Fibroblast of villous mesenchyme (primary cell): ENCODE data around the gene ISCA1. TPM values are rescaled to one million over a fixed set of nuclear protein-coding genes. Genes with fewer than 3 reads are reported as not detected.

Source experiments
- DNase-seq: peaks from one replicate; pipeline ENCODE4 v3.0.0-alpha.2; 2010; ENCODE audit warnings: low read depth
- H3K4me3 ChIP-seq: 2 replicates; pipeline ENCODE4 v1.5.1; 2011; ENCODE audit warnings: low read depth, mild to moderate bottlenecking, low read length
- small RNA-seq: library from RNA; depleted of rRNA; stranded (forward); fragments of <200 nt; gene quantifications from one replicate; pipeline ENCODE3, GENCODE V24; 2012
- total RNA-seq: library from RNA; depleted of rRNA; stranded (reverse); fragments of >200 nt; gene quantifications from 2 replicates; pipeline ENCODE4 v1.2.3, GENCODE V29; 2012
- TF ChIP-seq, protein P1 (sequence below): IDR thresholded peaks from 2 replicates; pipeline ENCODE4 v1.5.1; 2012; ENCODE audit warnings: low read depth, mild to moderate bottlenecking, low read length; ENCODE audit not compliant: insufficient read depth

Gene ISCA1
- total RNA-seq, 1 donor, result 45.3 TPM

DNA sequence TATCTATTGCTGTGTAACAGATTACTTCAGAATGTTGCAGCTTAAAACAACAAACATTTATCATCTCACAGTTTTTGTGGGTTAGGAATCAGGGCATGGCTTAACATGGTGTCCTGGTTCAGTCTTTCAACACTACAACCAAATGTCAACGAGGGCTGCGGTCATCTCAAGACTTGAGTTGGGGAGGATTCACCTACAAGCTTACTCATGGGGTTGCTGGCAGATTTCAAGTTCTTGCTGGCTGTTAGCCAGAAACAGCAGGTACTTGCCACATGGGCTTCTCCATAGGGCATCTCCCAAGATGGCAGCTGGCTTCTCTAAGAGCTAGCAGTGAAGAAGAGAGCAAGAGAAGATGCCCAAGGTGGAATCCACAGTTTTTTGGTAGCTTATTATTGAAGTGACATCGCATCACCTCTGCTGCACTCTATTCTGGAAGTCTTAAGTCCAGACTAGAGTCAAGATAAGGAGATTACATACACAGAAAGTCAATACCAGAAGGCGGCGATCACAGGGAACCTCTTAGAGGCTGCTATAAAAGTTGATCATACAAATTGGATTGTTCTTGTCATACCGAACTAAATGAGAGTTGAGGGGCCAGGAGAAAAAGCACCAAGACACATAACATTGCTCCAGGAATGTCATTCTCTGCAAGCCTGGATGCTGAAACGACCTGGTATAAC lies 65.1 kb downstream of the ISCA1 start:
- DNase-seq, result no peak
- TF ChIP-seq, protein P1, sequence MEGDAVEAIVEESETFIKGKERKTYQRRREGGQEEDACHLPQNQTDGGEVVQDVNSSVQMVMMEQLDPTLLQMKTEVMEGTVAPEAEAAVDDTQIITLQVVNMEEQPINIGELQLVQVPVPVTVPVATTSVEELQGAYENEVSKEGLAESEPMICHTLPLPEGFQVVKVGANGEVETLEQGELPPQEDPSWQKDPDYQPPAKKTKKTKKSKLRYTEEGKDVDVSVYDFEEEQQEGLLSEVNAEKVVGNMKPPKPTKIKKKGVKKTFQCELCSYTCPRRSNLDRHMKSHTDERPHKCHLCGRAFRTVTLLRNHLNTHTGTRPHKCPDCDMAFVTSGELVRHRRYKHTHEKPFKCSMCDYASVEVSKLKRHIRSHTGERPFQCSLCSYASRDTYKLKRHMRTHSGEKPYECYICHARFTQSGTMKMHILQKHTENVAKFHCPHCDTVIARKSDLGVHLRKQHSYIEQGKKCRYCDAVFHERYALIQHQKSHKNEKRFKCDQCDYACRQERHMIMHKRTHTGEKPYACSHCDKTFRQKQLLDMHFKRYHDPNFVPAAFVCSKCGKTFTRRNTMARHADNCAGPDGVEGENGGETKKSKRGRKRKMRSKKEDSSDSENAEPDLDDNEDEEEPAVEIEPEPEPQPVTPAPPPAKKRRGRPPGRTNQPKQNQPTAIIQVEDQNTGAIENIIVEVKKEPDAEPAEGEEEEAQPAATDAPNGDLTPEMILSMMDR, result no peak
- no peak overlapping the region for H3K4me3 ChIP-seq

Small RNA genes lying within 50 kb of the gene (small RNA-seq; reads per million reads assigned to genes)
- gene AL137849.1, result not detected
- not detected for gene RN7SKP264

Other genes starting within 250 kb of the ISCA1 start
- gene GOLM1, start 183.0 kb downstream of the ISCA1 start, total RNA-seq, result 24.5 and 34.1 TPM in 2 replicates
- gene C9orf153, start 22.9 kb downstream of the ISCA1 start, total RNA-seq, result 0.32 TPM in 1 of 2 replicates, not detected in the other
- gene TUT7, start 71.9 kb upstream of the ISCA1 start, total RNA-seq, result 39.6 and 63.0 TPM in 2 replicates